CD4-positive, alpha-beta T cell treated with Interleukin-12 subunit alpha and Interleukin-12 subunit beta, for 1 hour (primary cell): ENCODE results near the gene TMEM131.
A peak's percentile ranks its signal among the peaks of the same experiment; 100 is the strongest.
"Not testable (repeated sequence)": the region's sequence is repeated elsewhere in the genome, so short reads cannot be mapped to it uniquely, and the experiment has no call there.

ENCODE experiments used
- DNase-seq: peaks from one replicate; pipeline ENCODE4 v3.0.0-alpha.2; 2020

Gene TMEM131

GRCh38 chr2:97853057-97853456, 142.7 kb downstream of the TMEM131 start:
- DNase-seq = not testable (repeated sequence)

DNA sequence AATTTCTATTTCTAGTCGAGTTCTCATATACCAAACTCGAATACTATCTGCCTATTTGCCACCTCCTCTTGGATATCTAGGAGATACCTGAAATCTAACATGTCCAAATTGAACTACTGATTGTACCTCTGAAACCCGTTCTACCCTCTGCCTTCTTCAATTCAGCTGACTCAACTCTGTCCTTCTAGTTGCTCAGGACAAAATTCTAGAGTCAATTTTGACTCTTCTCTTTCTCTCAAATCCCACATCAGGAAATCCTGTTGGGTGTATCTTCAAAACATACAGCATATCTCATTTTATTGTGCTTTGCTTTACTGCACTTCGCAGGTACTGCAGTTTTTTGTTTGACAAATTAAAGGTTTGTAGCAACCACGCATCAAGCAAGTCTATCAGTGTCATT, 144.6 kb downstream of the TMEM131 start:
- no peak for DNase-seq

DNA sequence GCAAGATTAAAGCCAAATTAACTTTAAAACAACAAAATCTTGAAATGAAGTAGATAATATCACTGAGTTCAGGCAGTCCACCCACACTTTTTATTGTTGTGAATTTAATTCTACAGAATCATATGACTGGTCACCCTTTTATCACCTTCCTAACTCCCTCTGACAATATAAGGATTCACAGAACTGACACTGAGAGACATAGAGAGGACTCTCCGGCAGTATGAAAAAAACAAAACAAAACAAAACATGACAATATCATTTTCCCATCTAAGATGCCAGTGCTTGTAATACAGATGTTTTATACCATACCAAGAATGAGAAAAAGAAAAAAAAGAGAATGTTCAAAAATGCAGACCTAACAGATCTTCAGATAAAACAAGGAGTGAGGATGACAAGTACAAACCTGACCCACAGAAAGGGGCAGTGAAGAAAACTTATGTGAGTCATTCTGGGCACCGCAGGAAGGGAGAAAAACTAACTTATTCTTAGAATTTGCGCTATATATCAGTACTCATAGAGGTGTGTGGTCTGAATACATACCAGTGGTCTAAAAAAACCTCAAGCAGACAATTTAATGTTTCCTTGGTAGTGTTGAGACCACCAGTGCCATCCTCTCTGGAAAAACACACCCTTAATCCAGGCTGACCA, 145.7 kb downstream of the TMEM131 start:
- DNase-seq = no peak

GRCh38 chr2:97848306-97848705, 147.4 kb downstream of the TMEM131 start:
- DNase-seq = no peak

DNA sequence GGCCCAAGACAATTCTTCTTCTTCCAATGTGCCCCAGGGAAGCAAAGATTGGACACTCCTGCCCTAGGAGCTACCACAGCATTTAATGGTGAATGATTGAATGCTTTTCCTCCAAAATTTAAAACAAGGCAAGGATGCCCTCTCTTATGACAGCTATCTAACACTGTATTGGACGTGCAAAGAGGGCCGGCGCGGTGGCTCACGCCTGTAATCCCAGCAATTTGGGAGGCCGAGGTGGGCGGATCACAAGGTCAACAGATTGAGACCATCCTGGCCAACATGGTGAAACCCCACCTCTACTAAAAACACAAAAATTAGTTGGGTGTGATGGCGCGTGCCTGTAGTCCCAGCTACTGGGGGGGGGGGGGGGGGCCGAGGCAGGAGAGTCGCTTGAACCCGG, 149.0 kb downstream of the TMEM131 start:
- not testable (repeated sequence) for DNase-seq

DNA sequence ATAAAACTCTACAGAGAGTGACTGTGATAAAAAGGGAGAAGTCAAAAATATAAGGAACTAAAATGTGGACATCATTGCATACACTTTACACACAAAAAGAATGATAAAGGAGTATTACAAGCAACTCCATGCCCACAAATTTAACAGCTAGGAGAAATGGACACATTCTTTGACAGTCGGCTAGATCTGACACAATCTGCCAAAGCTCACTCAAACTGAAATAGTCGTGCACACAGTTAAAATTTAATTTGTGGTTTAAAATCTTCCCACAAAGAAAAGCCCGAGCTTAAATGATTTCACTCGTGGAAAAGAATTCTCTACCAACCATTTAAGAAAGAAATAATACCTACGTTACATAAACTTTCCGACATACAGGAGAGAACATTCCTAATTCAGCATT, 149.9 kb downstream of the TMEM131 start:
- no peak for DNase-seq

GRCh38 chr2:97845133-97845532, 150.6 kb downstream of the TMEM131 start:
- DNase-seq = no peak

GRCh38 chr2:97844311-97844859, 151.4 kb downstream of the TMEM131 start:
- no peak for DNase-seq

- no peak for DNase-seq
These were observed 155.6 kb downstream of the TMEM131 start for GRCh38 chr2:97840198-97840597.

- DNase-seq = no peak
These were observed 161.1 kb downstream of the TMEM131 start for GRCh38 chr2:97834610-97835009.

DNA sequence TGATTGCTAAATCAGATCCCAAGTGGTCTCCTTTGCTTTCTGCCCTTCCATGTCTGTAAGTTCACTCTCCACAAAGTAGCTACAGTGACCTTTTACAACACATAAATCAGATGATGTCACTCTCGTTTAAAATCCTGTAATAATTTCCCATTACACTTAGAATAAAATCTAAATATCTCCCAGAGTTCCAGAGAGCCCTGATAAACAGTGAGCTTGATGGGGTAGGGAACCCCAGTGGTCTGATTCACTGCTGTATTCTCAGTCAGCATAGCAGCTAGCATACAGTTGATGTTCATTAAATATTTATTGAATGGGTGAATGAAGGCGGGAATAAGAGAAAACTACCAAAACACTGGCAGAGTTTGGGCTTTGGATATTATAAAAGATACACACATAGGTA, 164.6 kb downstream of the TMEM131 start:
- DNase-seq = no peak

- not testable (repeated sequence) for DNase-seq
These were observed 166.5 kb downstream of the TMEM131 start for GRCh38 chr2:97829255-97829654.

DNA sequence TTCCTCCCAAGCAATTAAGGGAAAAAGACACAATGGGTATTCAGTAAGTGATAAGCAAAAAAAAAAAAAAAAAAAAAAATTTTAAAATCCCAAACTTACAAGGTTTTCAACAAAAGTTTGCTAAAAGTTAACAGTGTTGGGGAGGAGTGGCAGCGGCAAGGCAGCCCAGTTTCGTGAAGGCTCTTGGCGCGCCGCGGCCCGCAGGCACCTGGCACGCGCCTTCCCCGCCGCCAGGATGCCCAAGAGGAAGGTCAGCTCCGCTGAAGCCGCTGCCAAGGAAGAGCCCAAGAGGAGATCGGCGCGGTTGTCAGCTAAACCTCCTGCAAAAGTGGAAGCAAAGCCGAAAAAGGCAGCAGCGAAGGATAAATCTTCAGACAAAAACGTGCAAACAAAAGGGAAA, 168.7 kb downstream of the TMEM131 start:
- not testable (repeated sequence) for DNase-seq

DNA sequence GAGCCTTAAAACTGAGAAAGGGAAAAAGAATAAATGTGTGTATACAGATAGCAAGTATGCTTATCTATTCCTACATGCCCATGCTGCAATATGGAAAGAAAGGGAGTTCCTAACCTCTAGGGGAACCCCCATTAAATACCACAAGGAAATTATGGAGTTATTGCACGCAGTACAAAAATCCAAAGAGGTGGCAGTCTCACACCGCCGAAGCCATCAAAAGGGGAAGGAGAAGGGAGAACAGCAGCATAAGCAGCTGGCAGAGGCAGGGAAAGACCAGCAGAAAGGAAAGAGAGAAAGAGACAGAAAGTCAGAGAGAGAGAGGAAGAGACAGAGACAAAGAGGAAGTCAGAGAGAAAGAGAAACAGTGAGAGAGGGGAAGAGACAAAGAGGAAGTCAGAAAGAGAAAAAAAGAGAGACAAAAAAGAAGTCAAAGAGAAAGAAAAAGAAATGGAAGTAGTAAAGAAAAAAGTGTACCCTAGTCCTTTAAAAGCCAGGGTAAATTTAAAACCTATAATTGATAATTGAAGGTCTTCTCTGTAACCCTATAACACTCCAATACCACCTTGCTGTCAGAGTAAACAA, 169.4 kb downstream of the TMEM131 start:
- DNase-seq = not testable (repeated sequence)

- not testable (repeated sequence) for DNase-seq
These were observed 171.7 kb downstream of the TMEM131 start for GRCh38 chr2:97824011-97824410.

DNA sequence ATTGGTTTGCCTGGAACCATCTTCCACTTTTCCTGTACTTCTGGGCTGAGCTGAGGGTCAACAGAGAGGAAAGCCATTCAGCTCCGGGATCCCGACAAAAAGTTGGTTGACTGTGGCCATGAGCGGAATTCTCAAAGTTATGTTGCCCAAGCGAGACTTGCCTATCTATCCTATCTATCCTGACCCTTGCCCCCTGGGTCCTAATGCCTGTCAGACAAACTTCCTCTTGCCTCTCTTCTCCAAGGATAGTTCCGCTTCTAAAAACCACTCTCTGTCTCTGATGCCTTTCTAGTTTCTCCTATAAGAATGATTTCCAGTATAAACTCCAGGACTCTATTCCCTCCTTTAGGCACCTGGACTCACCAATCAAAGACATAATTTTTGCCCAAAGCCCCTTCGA, 173.9 kb downstream of the TMEM131 start:
- not testable (repeated sequence) for DNase-seq

DNA sequence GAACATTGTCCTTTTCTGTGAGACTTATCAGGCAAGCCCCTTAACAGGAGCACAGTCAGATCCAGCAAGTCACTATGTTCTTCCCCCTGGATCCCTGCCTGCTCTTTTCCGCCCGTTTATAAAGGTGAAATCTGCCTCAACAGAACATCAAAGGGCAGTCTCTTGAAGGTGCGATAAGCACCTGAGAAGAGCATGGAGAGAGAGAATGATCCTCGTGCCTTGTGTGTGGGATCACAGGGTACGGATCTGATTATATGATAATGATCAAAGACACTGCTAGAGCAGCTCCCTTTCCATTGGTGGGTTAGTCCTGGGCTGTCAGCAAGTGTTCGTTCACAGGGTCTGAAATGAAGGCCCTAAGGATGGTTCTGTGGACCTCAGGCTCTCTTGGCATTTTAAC, 176.0 kb downstream of the TMEM131 start:
- DNase-seq = no peak

- DNase-seq = no peak
These were observed 179.3 kb downstream of the TMEM131 start for GRCh38 chr2:97816411-97816810.

DNA sequence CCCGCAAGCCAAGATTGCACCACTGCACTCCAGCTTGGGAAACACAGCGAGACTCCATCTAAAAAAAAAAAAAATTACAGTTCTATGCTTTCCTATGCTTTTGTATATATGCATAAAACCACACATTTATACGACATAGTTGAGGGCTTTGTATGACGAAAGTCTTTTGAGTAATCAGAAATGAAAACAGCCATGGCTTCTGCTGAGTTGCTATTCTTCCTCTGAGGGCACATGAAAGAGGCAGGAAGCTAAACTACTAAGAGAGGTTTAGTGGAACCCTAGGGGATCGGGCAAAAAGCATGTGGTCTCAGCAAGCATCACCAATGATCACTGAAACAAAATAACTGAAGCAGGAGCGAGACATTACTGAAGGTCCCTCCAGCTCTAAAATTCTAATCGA, 182.8 kb downstream of the TMEM131 start:
- no peak for DNase-seq

- no peak for DNase-seq
These were observed 186.9 kb downstream of the TMEM131 start for GRCh38 chr2:97808816-97809215.

GRCh38 chr2:97806738-97807618, 188.8 kb downstream of the TMEM131 start:
- DNase-seq = peak; percentile 73

- DNase-seq = no peak
These were observed 190.0 kb downstream of the TMEM131 start for GRCh38 chr2:97805776-97806175.

- no peak for DNase-seq
These were observed 194.7 kb downstream of the TMEM131 start for GRCh38 chr2:97801028-97801427.

DNA sequence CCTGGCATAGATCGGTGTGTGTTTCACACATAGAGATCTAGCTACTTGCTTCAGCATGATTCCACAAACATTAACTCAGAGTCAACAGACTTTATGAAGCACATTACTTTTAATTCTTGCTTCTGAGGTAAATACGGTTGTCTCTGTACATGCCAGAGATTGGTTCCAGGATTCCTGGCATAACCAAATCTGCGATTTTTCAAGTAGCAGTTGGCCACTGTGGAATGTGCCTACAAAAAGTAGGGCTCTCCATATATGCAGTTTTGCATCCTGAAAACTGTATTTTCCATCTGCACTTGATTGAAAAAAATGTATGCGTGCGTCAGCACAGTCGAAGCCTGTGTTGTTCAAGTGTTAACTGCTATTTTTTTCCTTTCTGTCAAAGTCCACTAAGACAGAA, 197.3 kb downstream of the TMEM131 start:
- DNase-seq = no peak
